A549 (cell line): ENCODE measurements around the gene IFT88. TPM values are rescaled to one million over a fixed set of nuclear protein-coding genes. Genes with fewer than 3 reads are reported as not detected.

Source experiments
- ATAC-seq, 2 experiments: fragments of 200-7000 bp in 1 of 2; fragments of >200 bp in 1 of 2; cut with Nextera tagmentation in 1 of 2; cut with Tn5 transposase in 1 of 2; 3 replicates each; pipeline versions ENCODE4 v1.8.0 to v1.9.1; 2018 to 2020; ENCODE audit warnings: mild to moderate bottlenecking in 1 of 2, moderate library complexity in 1 of 2
- CTCF ChIA-PET: fragments of 300-600 bp; sonication (Branson Sonifier 250); formaldehyde crosslinking; extraction: SDS; loops from one replicate; lab custom pipeline; 2021; ENCODE audit warnings: antibody characterized with exemption, inconsistent platforms; lab: Yijun Ruan, JAX
- POLR2A ChIA-PET: fragments of 350-600 bp; formaldehyde crosslinking; extraction: SDS; loops from one replicate; lab custom pipeline; 2021; ENCODE audit warnings: antibody characterized with exemption, inconsistent platforms; lab: Yijun Ruan, JAX
- DNase-seq, 2 experiments: peaks; one replicate each; pipeline versions ENCODE4 v3.0.0 to v3.0.0-alpha.2; 2011 to 2016; ENCODE audit warnings: low read depth in 1 of 2, low spot score in 1 of 2
- FAIRE-seq: peaks from 2 replicates; lab custom pipeline; 2011; peaks lifted over from hg19 to GRCh38; lab: Jason Lieb, UNC
- H3K27ac ChIP-seq, 2 experiments: fragments of >200 bp; sonication (Bioruptor Twin); formaldehyde crosslinking; 3 replicates each; pipeline ENCODE4 v1.5.1; 2016 to 2017
- H3K4me1 ChIP-seq: fragments of >200 bp; sonication (Bioruptor Twin); formaldehyde crosslinking; 3 replicates; pipeline ENCODE4 v1.6.1; 2016
- H3K4me2 ChIP-seq: fragments of >200 bp; sonication (Bioruptor Twin); formaldehyde crosslinking; 3 replicates; pipeline ENCODE4 v1.6.1; 2016
- H3K4me3 ChIP-seq: fragments of >200 bp; sonication (Bioruptor Twin); formaldehyde crosslinking; 3 replicates; pipeline ENCODE4 v1.5.1; 2016
- H3K9me3 ChIP-seq: fragments of >200 bp; sonication (Bioruptor Twin); formaldehyde crosslinking; 3 replicates; pipeline ENCODE4 v1.6.1; 2016
- ATOH8 ChIP-seq: fragments of 250-450 bp; sonication (Bioruptor Pico); IDR thresholded peaks from 2 replicates; pipeline ENCODE4 v1.5.0; 2020; ENCODE audit warnings: low read depth, mild to moderate bottlenecking, moderate library complexity
- CBX8 ChIP-seq: fragments of 200-600 bp; sonication (generic); IDR thresholded peaks from 2 replicates; pipeline ENCODE4 v1.6.1; 2016
- CHD2 ChIP-seq: fragments of 150-350 bp; IDR thresholded peaks from 2 replicates; pipeline ENCODE4 v1.6.1; 2014; ENCODE audit warnings: low read length; ENCODE audit not compliant: partially characterized antibody
- CHD4 ChIP-seq: fragments of 200-600 bp; sonication (generic); IDR thresholded peaks from 2 replicates; pipeline ENCODE4 v1.6.1; 2016; ENCODE audit warnings: antibody characterized with exemption, mild to moderate bottlenecking, borderline replicate concordance
- E2F6 ChIP-seq: IDR thresholded peaks from 2 replicates; pipeline ENCODE4 v1.6.1; 2012; ENCODE audit warnings: low read depth, borderline replicate concordance
- EP300 ChIP-seq, 2 experiments: fragments of >200 bp; sonication (Bioruptor Twin); formaldehyde crosslinking; IDR thresholded peaks; 2 replicates in 1 of 2; 3 replicates in 1 of 2; pipeline ENCODE4 v1.6.1; 2016 to 2017
- FOSL2 ChIP-seq, 2 experiments: fragments of 450-650 bp in 1 of 2; fragments of >200 bp in 1 of 2; sonication (Bioruptor Twin) in 1 of 2; formaldehyde crosslinking; IDR thresholded peaks; 2 replicates each; pipeline versions ENCODE4 v1.5.0 to v1.6.1; 2016 to 2020; ENCODE audit warnings: mild to moderate bottlenecking in 1 of 2, moderate library complexity in 1 of 2
- GATA3 ChIP-seq: IDR thresholded peaks from 2 replicates; pipeline ENCODE4 v1.6.1; 2012; ENCODE audit warnings: borderline replicate concordance
- HEYL ChIP-seq: fragments of 250-450 bp; sonication (Bioruptor Pico); IDR thresholded peaks from 2 replicates; pipeline ENCODE4 v1.8.0; 2021; ENCODE audit warnings: mild to moderate bottlenecking, moderate library complexity
- HMGXB4 ChIP-seq: fragments of 250-450 bp; sonication (Bioruptor Pico); IDR thresholded peaks from 2 replicates; pipeline ENCODE4 v1.5.0; 2021; ENCODE audit warnings: mild to moderate bottlenecking, moderate library complexity, borderline replicate concordance
- HOXA7 ChIP-seq: fragments of 250-450 bp; sonication (Bioruptor Pico); IDR thresholded peaks from 2 replicates; pipeline ENCODE4 v1.5.0; 2020; ENCODE audit warnings: mild to moderate bottlenecking, moderate library complexity
- HOXB13 ChIP-seq: fragments of 250-450 bp; sonication (Bioruptor Pico); IDR thresholded peaks from 2 replicates; pipeline ENCODE4 v1.5.0; 2020; ENCODE audit warnings: low read depth, mild to moderate bottlenecking, moderate library complexity
- HOXB5 ChIP-seq: fragments of 250-450 bp; sonication (Bioruptor Pico); IDR thresholded peaks from 2 replicates; pipeline ENCODE4 v1.5.0; 2020; ENCODE audit warnings: mild to moderate bottlenecking, moderate library complexity
- MAX ChIP-seq: IDR thresholded peaks from 2 replicates; pipeline ENCODE4 v1.6.1; 2012
- NFE2L2 ChIP-seq: fragments of 150-350 bp; conservative IDR thresholded peaks from 2 replicates; pipeline ENCODE4 v1.6.1; 2014; ENCODE audit warnings: low read length
- NPAS2 ChIP-seq: fragments of 250-450 bp; sonication (Bioruptor Pico); IDR thresholded peaks from 2 replicates; pipeline ENCODE4 v1.8.0; 2022; ENCODE audit warnings: mild to moderate bottlenecking, moderate library complexity, borderline replicate concordance
- NR3C1 ChIP-seq: fragments of >200 bp; sonication (Bioruptor Twin); formaldehyde crosslinking; IDR thresholded peaks from 3 replicates; pipeline ENCODE4 v1.6.1; 2017
- RNF2 ChIP-seq: fragments of 200-600 bp; sonication (generic); IDR thresholded peaks from 2 replicates; pipeline ENCODE4 v1.6.1; 2016; ENCODE audit warnings: low read depth, mild to moderate bottlenecking, antibody characterized with exemption, moderate library complexity, borderline replicate concordance
- SREBF2 ChIP-seq: fragments of 450-650 bp; IDR thresholded peaks from 2 replicates; pipeline ENCODE4 v1.6.1; 2014; ENCODE audit warnings: mild to moderate bottlenecking, moderate library complexity
- TP53 ChIP-seq: fragments of 250-450 bp; sonication (Bioruptor Pico); IDR thresholded peaks from 2 replicates; pipeline ENCODE4 v1.5.0; 2021; ENCODE audit warnings: mild to moderate bottlenecking, moderate library complexity
- ZFP36 ChIP-seq: fragments of 450-650 bp; IDR thresholded peaks from 2 replicates; pipeline ENCODE4 v1.6.1; 2014; ENCODE audit warnings: borderline replicate concordance; ENCODE audit not compliant: partially characterized antibody
- ZNF302 ChIP-seq: fragments of 250-450 bp; sonication (Bioruptor Pico); IDR thresholded peaks from 2 replicates; pipeline ENCODE4 v1.9.0; 2021; ENCODE audit warnings: inconsistent platforms, mild to moderate bottlenecking, moderate library complexity
- WGBS: methylation state at CpG from one replicate; pipeline ENCODE4 v1.1.6; 2017; ENCODE audit errors: missing lambda C conversion rate; 5-methylcytosine and 5-hydroxymethylcytosine counted together
- polyA plus RNA-seq, 4 experiments: library from polyadenylated mRNA; depleted of rRNA in 3 of 4; stranded (reverse); fragments of >200 nt; fragmentation: RNase III in 1 of 4; extraction: RNeasy Plus Mini Kit Qiagen cat#74134 plus additional on column Dnase treatment in 1 of 4; gene quantifications; 2 replicates in 3 of 4; 3 replicates in 1 of 4; pipeline ENCODE4 v1.2.3, GENCODE V29; 2011 to 2017

Gene IFT88
- polyA plus RNA-seq, 2 of the 4 experiments (the other 2 are of a cell fraction), result 13.2 to 19.1 TPM

- TF ChIP-seq ATOH8 (CRISPR knock-in tag), result no peak
- FAIRE-seq, result no peak
- Histone ChIP-seq H3K4me2 (no peak overlapping the region), H3K27ac (no peak overlapping the region), H3K4me3 (no peak overlapping the region), H3K4me1 (no peaks in the 10 kb centered on the region), H3K9me3 (no peaks in the 10 kb centered on the region)
- no peak for DNase-seq
- no peak for ATAC-seq
- POLR2A ChIA-PET, result no interaction called here
- CTCF ChIA-PET, result interaction anchor here (1.5 kb wide), 1 partner anchor 77 kb away, joined by 4 read pairs; no protein-coding TSS in a partner anchor
Observed at GRCh38 chr13:20571676-20572075, 4.7 kb downstream of the IFT88 start.

- H3K9me3 ChIP-seq, result peaks cover 5% of the 10 kb centered on the region; the same call in 1 of the 3 replicates
- DNase-seq (no peak), ATAC-seq (no peak), FAIRE-seq (no peak)
- H3K4me3 ChIP-seq, result no peak overlapping the region
- no peak overlapping the region for H3K4me2 ChIP-seq
- no peak for TF ChIP-seq HOXA7 (CRISPR knock-in tag)
- TF ChIP-seq EP300 (IDR thresholded peaks at IDR 0.05), result no peak
- TF ChIP-seq HOXB13 (CRISPR knock-in tag), result no peak
- no peak for TF ChIP-seq NFE2L2
- TF ChIP-seq HMGXB4 (CRISPR knock-in tag), result no peak
- no peak for TF ChIP-seq RNF2
- TF ChIP-seq CHD4, result no peak
- no peak for TF ChIP-seq HOXB5
- TF ChIP-seq E2F6, result no peak
- TF ChIP-seq CHD2, result no peak
- no peak for TF ChIP-seq CBX8
- no peak for TF ChIP-seq FOSL2 (IDR thresholded peaks at IDR 0.05)
- no peak for TF ChIP-seq FOSL2 (CRISPR knock-in tag; IDR thresholded peaks at IDR 0.05)
- no peak for TF ChIP-seq MAX
- TF ChIP-seq NPAS2 (CRISPR knock-in tag), result no peak
- ChIA-PET POLR2A (no interaction called here), CTCF (interaction anchor here (1.2 kb wide), 1 partner anchor 266 kb away, joined by 4 read pairs; no protein-coding TSS in a partner anchor)
- 94% methylated on average over 4 of the region's 4 CpGs for whole genome bisulfite sequencing
- no peak overlapping the region for H3K27ac ChIP-seq
- no peaks in the 10 kb centered on the region for H3K4me1 ChIP-seq
Observed at GRCh38 chr13:20573186-20573585, 6.2 kb downstream of the IFT88 start.

GRCh38 chr13:20573636-20574035, 6.7 kb downstream of the IFT88 start:
- peaks cover 5% of the 10 kb centered on the region; the same call in 1 of the 3 replicates for H3K9me3 ChIP-seq
- ATAC-seq (no peak), FAIRE-seq (no peak), DNase-seq (no peak)
- H3K4me3 ChIP-seq, result no peak overlapping the region
- no peak overlapping the region for H3K27ac ChIP-seq
- ChIA-PET POLR2A (no interaction called here), CTCF (interaction anchor here (1.6 kb wide), 1 partner anchor 79 kb away, joined by 4 read pairs; no protein-coding TSS in a partner anchor)
- TF ChIP-seq TP53 (CRISPR knock-in tag) (no peak), CBX8 (no peak), HOXA7 (CRISPR knock-in tag) (no peak)
- WGBS, result 84% methylated on average over 2 of the region's 2 CpGs
- H3K4me1 ChIP-seq, result no peaks in the 10 kb centered on the region
- no peak overlapping the region for H3K4me2 ChIP-seq

GRCh38 chr13:20579191-20579590, 12.2 kb downstream of the IFT88 start:
- 88% methylated on average over 1 of the region's 3 CpGs for WGBS
- CTCF ChIA-PET, result interaction anchor here (0.5 kb wide), 1 partner anchor 53 kb away, joined by 3 read pairs; no protein-coding TSS in a partner anchor
- POLR2A ChIA-PET, result no interaction called here

More at GRCh38 chr13:20579191-20579590, 12.2 kb downstream of the IFT88 start:
- Histone ChIP-seq H3K4me1 (no peaks in the 10 kb centered on the region), H3K9me3 (peaks cover 17% of the 10 kb centered on the region; the same call in 2 of the 3 replicates), H3K4me3 (no peak overlapping the region), H3K27ac (no peak overlapping the region), H3K4me2 (no peak overlapping the region)
- ATAC-seq (no peak), DNase-seq (no peak), FAIRE-seq (no peak)
- TF ChIP-seq NR3C1 (no peak), SREBF2 (no peak), GATA3 (no peak), HOXB13 (CRISPR knock-in tag) (no peak), ZNF302 (CRISPR knock-in tag) (no peak), HEYL (CRISPR knock-in tag) (no peak), ZFP36 (no peak)
